ENCODE measurements around the gene HTD2.

Gene HTD2

DNA sequence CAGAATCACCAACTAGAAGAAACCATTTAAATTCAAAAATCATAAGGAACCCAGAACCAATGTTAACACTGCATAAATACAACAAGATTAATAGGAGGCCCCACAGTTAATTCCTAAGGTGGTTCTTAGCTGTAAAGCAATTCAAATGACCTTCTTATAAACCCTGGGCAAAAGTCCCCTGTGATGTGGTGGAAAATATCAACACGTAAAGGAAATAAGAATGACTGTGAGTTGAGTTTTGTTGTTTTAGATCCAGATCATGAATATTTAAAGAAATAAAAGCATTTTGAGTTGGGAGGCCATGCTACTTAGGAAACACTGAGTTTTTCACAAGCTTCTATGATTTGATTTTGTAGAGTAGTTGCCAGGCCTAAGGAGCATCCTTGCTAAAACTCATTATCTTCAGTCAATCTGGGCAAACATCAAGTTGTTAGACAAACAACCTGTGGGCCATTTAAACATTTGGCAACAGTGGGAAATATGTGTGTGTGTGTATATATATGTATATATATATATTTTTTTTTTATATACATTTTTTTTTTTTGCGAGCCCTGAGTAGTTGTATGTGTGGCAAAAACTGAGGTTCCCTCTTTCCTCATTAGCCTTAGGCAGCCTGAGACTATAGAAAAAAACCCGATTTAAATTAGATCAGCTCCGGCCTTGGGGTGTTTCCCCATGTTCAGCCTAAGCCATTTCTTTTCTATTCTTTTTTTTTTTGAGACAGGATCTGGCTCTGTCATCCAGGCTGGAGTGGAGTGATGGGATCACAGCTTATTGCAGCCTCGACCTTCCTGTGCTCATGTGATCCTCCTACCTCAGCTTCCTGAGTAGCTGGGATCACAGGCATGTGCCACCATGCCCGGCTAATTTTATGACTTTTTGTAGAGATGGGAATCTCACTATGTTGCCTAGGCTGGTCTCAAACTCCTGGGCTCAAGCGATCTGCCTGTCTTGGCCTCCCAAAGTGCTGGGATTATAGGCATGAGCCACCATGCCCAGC lies 18.4 kb downstream of the HTD2 start:
- Histone ChIP-seq H3K27ac (peak overlapping the region in 7 of 11 experiments; percentile 0 to 52 (median 24); a peak in 8 of 22 replicates), H3K27me3 (no peaks in the 10 kb centered on the region), H3K9me3 (replicated peaks in 1 of 11) (no peaks in the 10 kb centered on the region), H3K4me3 (no peak overlapping the region), H3K36me3 (peaks cover 2 to 33% (median 16%) of the 10 kb centered on the region in 11 experiments; a peak in 17 of 22 replicates), H3K9ac (peak overlapping the region in 2 of 11 experiments; percentile 5 to 33; a peak in 3 of 22 replicates), H4K20me1 (peaks cover 0 to 21% (median 12%) of the 10 kb centered on the region in 11 experiments; a peak in 12 of 22 replicates), H3K4me2 (peak overlapping the region; percentile 15 to 66 (median 47)), H3K4me1 (peaks cover 11 to 27% (median 24%) of the 10 kb centered on the region in 10 experiments)
- no peak for TF ChIP-seq Cebpa-rat (IDR thresholded peaks at IDR 0.05)

GRCh38 chr3:58325525-58325992 lies 19.2 kb downstream of the HTD2 start:
- TF ChIP-seq Cebpa-rat (IDR thresholded peaks at IDR 0.05), result no peak
- H3K36me3 ChIP-seq, result peaks cover 0 to 24% (median 10%) of the 10 kb centered on the region in 11 experiments; a peak in 11 of 22 replicates
- H3K9me3 ChIP-seq (replicated peaks in 1 of 11), result no peaks in the 10 kb centered on the region
- H3K4me3 ChIP-seq, result no peak overlapping the region
- peak overlapping the region in 9 of 11 experiments; percentile 0 to 52 (median 24); a peak in 9 of 22 replicates for H3K27ac ChIP-seq
- peak overlapping the region; percentile 15 to 66 (median 47) for H3K4me2 ChIP-seq
- peaks cover 0 to 17% (median 9%) of the 10 kb centered on the region in 11 experiments; a peak in 12 of 22 replicates for H4K20me1 ChIP-seq
- peaks cover 14 to 30% (median 26%) of the 10 kb centered on the region in 10 experiments for H3K4me1 ChIP-seq
- H3K9ac ChIP-seq, result peak overlapping the region in 1 of 11 experiments; percentile 5; a peak in 1 of 22 replicates
- no peaks in the 10 kb centered on the region for H3K27me3 ChIP-seq

GRCh38 chr3:58326267-58326900 lies 20.1 kb downstream of the HTD2 start:
- Histone ChIP-seq H3K9ac (no peak overlapping the region), H4K20me1 (peaks cover 0 to 9% (median 4%) of the 10 kb centered on the region in 11 experiments; a peak in 11 of 22 replicates), H3K36me3 (peaks cover 0 to 16% (median 6%) of the 10 kb centered on the region in 11 experiments; a peak in 8 of 22 replicates), H3K4me3 (no peak overlapping the region), H3K4me2 (no peak overlapping the region), H3K27me3 (no peaks in the 10 kb centered on the region), H3K9me3 (replicated peaks in 1 of 11) (no peaks in the 10 kb centered on the region), H3K27ac (no peak overlapping the region), H3K4me1 (peaks cover 23 to 38% (median 33%) of the 10 kb centered on the region in 10 experiments)
- no peak for TF ChIP-seq Cebpa-rat (IDR thresholded peaks at IDR 0.05)

DNA sequence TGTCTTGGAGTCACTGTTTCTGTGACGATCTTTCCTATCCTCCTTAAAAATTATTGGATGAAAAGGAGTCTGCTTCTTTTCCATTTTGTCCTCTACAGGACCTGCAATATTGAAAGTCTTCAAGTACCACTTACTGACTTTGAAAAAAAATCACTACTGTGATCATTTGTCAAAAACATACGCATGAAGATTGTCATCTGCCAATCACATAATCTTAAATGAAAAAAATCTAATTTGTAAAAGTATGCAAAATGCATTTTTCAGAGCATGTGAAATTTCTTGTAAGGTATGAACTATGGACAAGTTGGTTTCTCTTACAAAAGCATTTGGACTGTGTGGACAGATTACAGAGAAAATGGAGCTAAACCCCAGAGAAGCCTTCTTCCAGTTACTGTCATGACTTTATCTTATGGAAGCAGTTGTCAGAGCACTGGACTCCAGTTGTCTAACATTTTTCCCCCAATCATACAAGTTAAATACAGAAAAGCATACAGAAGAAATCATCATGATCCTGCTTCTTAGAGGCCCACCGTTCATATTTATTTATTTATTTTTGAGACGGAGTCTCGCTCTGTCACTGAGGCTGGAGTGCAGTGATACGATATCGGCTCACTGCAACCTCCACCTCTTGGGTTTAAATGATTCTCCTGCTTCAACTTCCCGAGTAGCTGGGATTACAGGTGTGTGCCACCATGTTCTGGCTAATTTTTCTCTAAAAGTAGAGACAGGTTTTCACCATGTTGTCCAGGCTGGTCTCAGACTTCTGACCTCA lies 23.0 kb downstream of the HTD2 start:
- no peak for TF ChIP-seq Cebpa-rat (IDR thresholded peaks at IDR 0.05)
- no peak overlapping the region for H3K4me3 ChIP-seq
- no peaks in the 10 kb centered on the region for H3K9me3 ChIP-seq (replicated peaks in 1 of 11)
- H3K4me2 ChIP-seq, result no peak overlapping the region
- no peaks in the 10 kb centered on the region for H3K36me3 ChIP-seq
- H3K27me3 ChIP-seq, result no peaks in the 10 kb centered on the region
- peaks cover 0 to 3% (median 0%) of the 10 kb centered on the region in 11 experiments; a peak in 1 of 22 replicates for H4K20me1 ChIP-seq
- no peak overlapping the region for H3K9ac ChIP-seq
- H3K27ac ChIP-seq, result no peak overlapping the region
- peaks cover 33 to 45% (median 36%) of the 10 kb centered on the region in 10 experiments for H3K4me1 ChIP-seq

DNA sequence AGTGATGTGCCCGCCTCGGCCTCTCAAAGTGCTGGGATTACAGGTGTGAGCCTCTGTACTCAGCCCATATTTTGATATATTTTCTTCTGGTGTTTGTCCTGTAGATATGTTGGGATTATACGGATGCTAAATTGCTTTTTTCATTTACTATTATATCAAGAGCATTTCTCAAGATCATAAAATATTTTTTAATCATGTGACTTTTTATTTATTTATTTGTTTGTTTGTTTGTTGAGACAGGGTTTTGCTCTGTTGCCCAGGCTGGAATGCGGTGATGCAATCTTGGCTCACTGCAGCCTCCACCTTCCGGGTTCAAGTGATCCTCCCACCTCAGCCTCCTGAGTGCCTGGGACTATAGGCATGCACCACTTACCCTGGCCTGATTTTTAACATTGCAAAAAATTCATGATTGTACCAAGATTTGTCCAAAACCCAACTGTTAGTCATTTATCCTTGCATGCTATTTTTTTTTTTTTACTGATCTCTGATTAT lies 23.6 kb downstream of the HTD2 start:
- peak overlapping the region in 1 of 11 experiments; percentile 96; a peak in 1 of 22 replicates for H3K4me2 ChIP-seq
- no peak overlapping the region for H3K27ac ChIP-seq
- no peak overlapping the region for H3K4me3 ChIP-seq
- no peaks in the 10 kb centered on the region for H3K9me3 ChIP-seq (replicated peaks in 1 of 11)
- no peak for TF ChIP-seq Cebpa-rat (IDR thresholded peaks at IDR 0.05)
- H3K9ac ChIP-seq, result no peak overlapping the region
- peaks cover 30 to 41% (median 34%) of the 10 kb centered on the region in 10 experiments for H3K4me1 ChIP-seq
- H3K27me3 ChIP-seq, result no peaks in the 10 kb centered on the region
- peaks cover 0 to 3% (median 0%) of the 10 kb centered on the region in 11 experiments; a peak in 1 of 22 replicates for H4K20me1 ChIP-seq
- no peaks in the 10 kb centered on the region for H3K36me3 ChIP-seq

DNA sequence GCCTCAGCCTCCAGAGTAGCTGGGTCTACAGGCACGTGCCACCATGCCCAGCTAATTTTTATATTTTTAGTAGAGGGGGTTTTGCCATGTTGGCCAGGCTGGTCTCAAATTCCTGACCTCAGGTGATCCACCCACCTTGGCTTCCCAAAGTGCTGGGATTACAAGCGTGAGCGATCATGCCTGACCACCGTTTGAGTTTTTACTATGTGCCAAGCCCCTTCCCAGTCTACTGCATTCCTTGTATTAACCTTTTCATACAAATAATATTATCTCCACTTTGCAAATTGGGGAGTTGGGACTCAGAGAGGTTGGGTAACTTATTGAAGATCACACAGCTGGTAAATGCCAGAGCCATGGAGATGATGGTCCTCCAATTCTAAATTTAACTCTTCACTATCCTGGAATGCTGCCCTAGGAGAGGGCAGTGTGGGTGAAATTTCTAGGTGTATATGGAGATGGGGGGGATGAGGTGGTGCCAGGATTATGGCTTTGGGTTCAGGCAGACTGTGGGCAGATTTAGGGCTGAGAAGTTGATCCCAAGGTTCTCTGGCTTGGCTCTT lies 25.4 kb downstream of the HTD2 start:
- H3K36me3 ChIP-seq, result peaks cover 0 to 8% (median 7%) of the 10 kb centered on the region in 11 experiments; a peak in 18 of 22 replicates
- H3K4me2 ChIP-seq, result peak overlapping the region; percentile 84 to 98 (median 93)
- peak overlapping the region; percentile 92 to 98 (median 96); a peak in 21 of 22 replicates for H3K9ac ChIP-seq
- H3K4me3 ChIP-seq, result peak overlapping the region in 8 of 10 experiments; percentile 77 to 98 (median 96); a peak in 17 of 20 replicates
- no peaks in the 10 kb centered on the region for H3K27me3 ChIP-seq
- peaks cover 34 to 42% (median 37%) of the 10 kb centered on the region in 10 experiments for H3K4me1 ChIP-seq
- no peak for TF ChIP-seq Cebpa-rat (IDR thresholded peaks at IDR 0.05)
- H4K20me1 ChIP-seq, result peaks cover 0 to 3% (median 0%) of the 10 kb centered on the region in 11 experiments; a peak in 1 of 22 replicates
- peak overlapping the region in 10 of 11 experiments; percentile 91 to 99 (median 95); a peak in 20 of 22 replicates for H3K27ac ChIP-seq
- no peaks in the 10 kb centered on the region for H3K9me3 ChIP-seq (replicated peaks in 1 of 11)

DNA sequence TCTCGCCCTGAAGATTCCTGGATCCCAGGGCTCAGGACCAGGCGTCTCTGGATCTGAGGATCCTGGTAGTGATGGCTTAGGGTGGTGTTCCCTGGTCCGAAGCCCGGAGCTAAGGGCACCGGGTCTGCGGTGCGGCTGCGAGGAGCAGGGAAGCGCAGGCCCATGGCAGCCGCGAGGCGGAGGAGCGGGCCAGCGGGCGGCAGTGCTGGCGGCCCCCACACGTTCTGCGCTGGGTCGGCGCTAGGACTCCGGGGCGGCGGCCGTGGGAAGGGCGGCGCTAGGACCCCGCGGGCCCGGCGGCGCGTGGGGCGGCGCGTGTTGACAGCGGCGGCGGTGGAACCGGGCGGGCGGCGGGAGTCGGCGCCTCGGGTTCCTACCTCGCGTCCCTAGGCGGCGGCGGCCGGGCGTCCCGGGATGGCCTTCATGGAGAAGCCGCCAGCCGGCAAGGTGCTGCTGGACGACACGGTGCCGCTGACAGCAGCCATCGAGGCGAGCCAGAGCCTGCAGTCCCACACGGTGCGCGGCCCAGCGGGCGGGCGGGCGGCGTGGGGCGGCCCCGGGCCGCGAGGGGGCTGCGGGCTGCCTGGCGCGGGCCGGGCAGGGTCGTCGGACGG lies 26.4 kb downstream of the HTD2 start, which contains the start of gene PXK:
Gene PXK (plus strand): TSS at position 318 of the 614 bp plus-strand sequence. CDS start 97 bp downstream, at position 415.
- Histone ChIP-seq H3K9me3 (replicated peaks in 1 of 11) (no peaks in the 10 kb centered on the region), H3K9ac (peak within 1 kb of the TSS; percentile 92 to 98 (median 96)), H3K36me3 (peaks cover 0 to 18% (median 17%) of the 10 kb centered on the region in 11 experiments; a peak in 19 of 22 replicates), H3K27me3 (no peaks in the 10 kb centered on the region), H3K4me2 (peak within 1 kb of the TSS; percentile 84 to 98 (median 96)), H4K20me1 (peaks cover 0 to 3% (median 0%) of the 10 kb centered on the region in 11 experiments; a peak in 1 of 22 replicates), H3K27ac (peak within 1 kb of the TSS; percentile 90 to 99 (median 95)), H3K4me1 (peaks cover 45 to 48% (median 46%) of the 10 kb centered on the region in 10 experiments), H3K4me3 (peak within 1 kb of the TSS; percentile 77 to 98 (median 96))
- TF ChIP-seq Cebpa-rat (IDR thresholded peaks at IDR 0.05), result no peak
